ENCODE measurements around the gene LY6G6F.

Gene LY6G6F

GRCh38 chr6:31722173-31722572, 15.5 kb downstream of the LY6G6F start:
- DNase-seq = no peak

GRCh38 chr6:31723245-31723979, 16.7 kb downstream of the LY6G6F start, which contains the start of gene MPIG6B:
MPIG6B (plus strand) TSS chr6:31723373; CDS start chr6:31723384, 11 bp downstream.
- DNase-seq = no peak

GRCh38 chr6:31723980-31724691, 17.5 kb downstream of the LY6G6F start:
- DNase-seq = no peak

- peak in 1 of 51 donors; percentile 9 for DNase-seq
Observed at GRCh38 chr6:31725502-31726350, 19.1 kb downstream of the LY6G6F start.

GRCh38 chr6:31727034-31727716, 20.5 kb downstream of the LY6G6F start:
- DNase-seq = no peak

- no peak for DNase-seq
Observed at GRCh38 chr6:31727717-31728671, 21.3 kb downstream of the LY6G6F start.

GRCh38 chr6:31728767-31729514, 22.3 kb downstream of the LY6G6F start, which contains the start of gene DDAH2:
DDAH2 (minus strand) TSS chr6:31729299; CDS start chr6:31729161, 138 bp downstream.
- DNase-seq = no peak

- peak in 50 of 51 donors; percentile 15 to 89 (median 73) for DNase-seq
Observed at GRCh38 chr6:31729515-31729978, 22.9 kb downstream of the LY6G6F start.

- DNase-seq = peak in 43 of 51 donors; percentile 15 to 82 (median 63)
Observed at GRCh38 chr6:31729979-31730630, 23.4 kb downstream of the LY6G6F start.

GRCh38 chr6:31730631-31731086, 24.0 kb downstream of the LY6G6F start:
- DNase-seq = no peak

GRCh38 chr6:31732029-31732428, 25.4 kb downstream of the LY6G6F start:
- no peak for DNase-seq

GRCh38 chr6:31733734-31734133, 27.1 kb downstream of the LY6G6F start:
- DNase-seq = no peak

- DNase-seq = no peak
Observed at GRCh38 chr6:31734247-31734820, 27.7 kb downstream of the LY6G6F start.

- peak in 4 of 51 donors; percentile 19 to 34 (median 24) for DNase-seq
Observed at GRCh38 chr6:31734821-31735406, 28.2 kb downstream of the LY6G6F start.

GRCh38 chr6:31736021-31736767, 29.5 kb downstream of the LY6G6F start, which contains the start of gene CLIC1:
CLIC1 (minus strand) TSS chr6:31736530; CDS start chr6:31736300, 230 bp downstream.
- DNase-seq = peak in 19 of 51 donors; percentile 5 to 71 (median 22)

GRCh38 chr6:31736768-31737314, 30.2 kb downstream of the LY6G6F start:
- DNase-seq = no peak

Measured in hypothalamus (tissue), 51 donors.